Endothelial cell of umbilical vein (primary cell): ENCODE measurements around the gene SMIM21. TPM values are rescaled to one million over a fixed set of nuclear protein-coding genes. Genes with fewer than 3 reads are reported as not detected.
A peak's percentile ranks its signal among the peaks of the same experiment; 100 is the strongest.

Experiments used
- BruUV-seq: library from RNA; stranded (reverse); fragments of 400-500 nt; replicated peaks from 2 replicates; lab custom pipeline; 2021; lab: Mats Ljungman, UMichigan
- CTCF ChIA-PET: fragments of 300-600, 350-600 bp; sonication (Branson Sonifier 250); formaldehyde crosslinking; loops from one replicate; lab custom pipeline; 2021; ENCODE audit warnings: antibody characterized with exemption, inconsistent platforms; lab: Charles Lee
- POLR2A ChIA-PET: fragments of 300-600, 350-600 bp; sonication (Branson Sonifier 250); formaldehyde crosslinking; loops from one replicate; lab custom pipeline; 2021; ENCODE audit warnings: antibody characterized with exemption, inconsistent platforms; lab: Charles Lee
- DNase-seq: peaks from one replicate; pipeline ENCODE4 v3.0.0-alpha.2; 2011; ENCODE audit warnings: low read depth, low spot score
- FAIRE-seq: peaks from 2 replicates; lab custom pipeline; 2011; peaks lifted over from hg19 to GRCh38; lab: Jason Lieb, UNC
- H2AFZ ChIP-seq: 2 replicates; pipeline ENCODE4 v1.6.0; 2012; ENCODE audit warnings: low read depth, low read length, control low read depth, inconsistent platforms
- H3K27ac ChIP-seq: 2 replicates; pipeline ENCODE4 v1.5.1; 2011; ENCODE audit warnings: low read depth, mild to moderate bottlenecking, control low read depth, low read length, moderate library complexity; ENCODE audit not compliant: insufficient read depth
- H3K27me3 ChIP-seq, 2 experiments: 2 replicates each; pipeline versions ENCODE4 v1.6.0 to v1.6.1; 2011; ENCODE audit warnings: low read length in 2 of 2, mixed read lengths in 1 of 2; ENCODE audit not compliant: control insufficient read depth in 2 of 2, insufficient read depth in 2 of 2
- H3K36me3 ChIP-seq, 2 experiments: 2 replicates in 1 of 2; 3 replicates in 1 of 2; pipeline ENCODE4 v1.5.1; 2011; ENCODE audit warnings: low read length in 2 of 2, mild to moderate bottlenecking in 1 of 2, moderate library complexity in 1 of 2; ENCODE audit not compliant: control insufficient read depth in 2 of 2, insufficient read depth in 2 of 2; ENCODE audit errors: extremely low read depth in 1 of 2
- H3K4me1 ChIP-seq: 3 replicates; pipeline ENCODE4 v1.5.1; 2011; ENCODE audit warnings: mild to moderate bottlenecking, low read length; ENCODE audit not compliant: control insufficient read depth, insufficient read depth; ENCODE audit errors: extremely low read depth
- H3K4me2 ChIP-seq: 2 replicates; pipeline ENCODE4 v1.6.1; 2011; ENCODE audit warnings: low read length, control low read depth, mixed read lengths; ENCODE audit not compliant: insufficient read depth
- H3K4me3 ChIP-seq, 3 experiments: fragments of 200-600 bp in 1 of 3; sonication (generic), shearing (Covaris generic) in 1 of 3; replicated peaks in 1 of 3; 2 replicates each; pipeline ENCODE4 v1.5.1; 2011 to 2016; ENCODE audit warnings: control low read depth in 3 of 3, low read length in 3 of 3, mild to moderate bottlenecking in 2 of 3, inconsistent platforms in 1 of 3, low read depth in 1 of 3, moderate library complexity in 1 of 3; ENCODE audit not compliant: insufficient read depth in 1 of 3
- H3K79me2 ChIP-seq: 2 replicates; pipeline ENCODE4 v1.6.0; 2012; ENCODE audit warnings: low read length, inconsistent platforms; ENCODE audit not compliant: control insufficient read depth, insufficient read depth
- H3K9ac ChIP-seq: replicated peaks from 2 replicates; pipeline ENCODE3; 2011; ENCODE audit warnings: low read length, control low read depth; ENCODE audit not compliant: insufficient read depth; ENCODE audit errors: extremely low read depth
- H3K9me1 ChIP-seq: replicated peaks from 3 replicates; pipeline ENCODE4 v1.6.0; 2011; ENCODE audit warnings: mild to moderate bottlenecking, low read length; ENCODE audit not compliant: control insufficient read depth, insufficient read depth; ENCODE audit errors: extremely low read depth
- H3K9me3 ChIP-seq: replicated peaks from 2 replicates; pipeline ENCODE4 v1.5.1; 2012; ENCODE audit warnings: low read length, inconsistent platforms; ENCODE audit not compliant: control insufficient read depth, insufficient read depth
- H4K20me1 ChIP-seq: replicated peaks from 2 replicates; pipeline ENCODE3; 2011; ENCODE audit warnings: mild to moderate bottlenecking, low read length; ENCODE audit not compliant: control insufficient read depth, insufficient read depth; ENCODE audit errors: extremely low read depth
- CTCF ChIP-seq, 2 donors: IDR thresholded peaks; 1 replicate in 1 of 2; 2 replicates in 1 of 2; pipeline ENCODE4 v1.5.1; 2011; ENCODE audit warnings: low read length in 2 of 2, mild to moderate bottlenecking in 2 of 2, moderate library complexity in 2 of 2, control low read depth in 1 of 2, inconsistent platforms in 1 of 2, low read depth in 1 of 2; ENCODE audit not compliant: insufficient read depth in 1 of 2; ENCODE audit errors: extremely low read depth in 1 of 2
- EZH2 ChIP-seq: IDR thresholded peaks from 2 replicates; pipeline ENCODE4 v1.6.1; 2012; ENCODE audit warnings: borderline replicate concordance, low read depth, mild to moderate bottlenecking, moderate library complexity, low read length, inconsistent platforms; ENCODE audit not compliant: severe bottlenecking
- FOS ChIP-seq: IDR thresholded peaks from 2 replicates; pipeline ENCODE4 v1.6.1; 2011; ENCODE audit warnings: mild to moderate bottlenecking, low read length, moderate library complexity, borderline replicate concordance; ENCODE audit not compliant: insufficient read depth
- GATA2 ChIP-seq: IDR thresholded peaks from 2 replicates; pipeline ENCODE4 v1.7.0; 2011; ENCODE audit warnings: low read depth, mild to moderate bottlenecking, moderate library complexity, mixed read lengths, low read length; ENCODE audit not compliant: insufficient read length, insufficient read depth
- JUN ChIP-seq: IDR thresholded peaks from 2 replicates; pipeline ENCODE4 v1.6.1; 2011; ENCODE audit warnings: borderline replicate concordance, low read depth; ENCODE audit not compliant: insufficient read length, insufficient read depth
- MAX ChIP-seq: IDR thresholded peaks from 2 replicates; pipeline ENCODE4 v1.6.1; 2011; ENCODE audit not compliant: insufficient read depth, insufficient read length
- MYC ChIP-seq: IDR thresholded peaks from one replicate; pipeline ENCODE4 v1.6.1; 2011; ENCODE audit warnings: mild to moderate bottlenecking, low read depth, low read length
- POLR2A ChIP-seq: IDR thresholded peaks from 2 replicates; pipeline ENCODE4 v1.6.1; 2012; ENCODE audit warnings: low read depth, mild to moderate bottlenecking, control low read depth, low read length
- POLR2AphosphoS5 ChIP-seq: IDR thresholded peaks from 2 replicates; pipeline ENCODE4 v1.6.1; 2012; ENCODE audit warnings: low read depth, mild to moderate bottlenecking, control low read depth, low read length, moderate library complexity; ENCODE audit not compliant: insufficient read depth
- dilution Hi-C: fragments of 300-500 bp; cut with MboI; formaldehyde crosslinking; loops from one replicate; pipeline ENCODE4 v1.15.0; 2019; ENCODE audit warnings: low sequenced_read_pairs; ENCODE audit not compliant: extremely low pct_ligation_motif_present
- intact Hi-C: fragments of 100-400 bp; cut with micrococcal nuclease; formaldehyde crosslinking; loops from one replicate; pipeline ENCODE4 v1.10.0; 2022
- polyA plus RNA-seq, 4 experiments: library from polyadenylated mRNA; depleted of rRNA in 3 of 4; stranded (reverse) in 3 of 4; unstranded in 1 of 4; fragments of >200 nt; gene quantifications; 2 replicates each; pipeline versions ENCODE4 v1.2.1 to v1.2.3, GENCODE V29; 2011 to 2012; ENCODE audit warnings: missing spikeins in 1 of 4
- total RNA-seq: library from RNA; stranded (reverse); gene quantifications from 2 replicates; pipeline ENCODE4 v1.2.3, GENCODE V29; 2021

Gene SMIM21
- total and polyA plus RNA-seq, 2 donors (not counting 3 experiments of a cell fraction or from before 2014, with no cell fraction given) = not detected

- ChIA-PET CTCF (no interaction called here), POLR2A (no interaction called here)
- FAIRE-seq (no peak), DNase-seq (no peak)
- Histone ChIP-seq H3K27ac (no peak overlapping the region), H3K36me3 (no peaks in the 10 kb centered on the region), H3K9me1 (no peaks in the 10 kb centered on the region), H3K9me3 (no peaks in the 10 kb centered on the region), H3K79me2 (no peaks in the 10 kb centered on the region), H4K20me1 (no peaks in the 10 kb centered on the region), H3K4me3 (peak overlapping the region in 2 of 3 experiments; percentile 13 to 56), H2AFZ (peak overlapping the region; percentile 62), H3K4me1 (peaks cover 3% of the 10 kb centered on the region), H3K27me3 (peaks cover 1 to 4% of the 10 kb centered on the region in 2 experiments), H3K4me2 (peak overlapping the region; percentile 85), H3K9ac (no peak overlapping the region)
- intact Hi-C loops (loop anchor here (5.0 kb wide), 1 partner anchor 249 kb away; the partner anchor contains the start of gene PTGR3), dilution Hi-C loops (no loop called here)
- no peak for TF ChIP-seq CTCF (IDR thresholded peaks at IDR 0.05; ENCODE audit: extremely low read depth in 1 of 2, insufficient read depth in 1 of 2, low read depth in 1 of 2, low read length in 2 of 2)
- no peak for TF ChIP-seq MAX
- no peak for TF ChIP-seq POLR2AphosphoS5
- TF ChIP-seq EZH2 = no peak
- TF ChIP-seq JUN = no peak
- TF ChIP-seq POLR2A = no peak
- TF ChIP-seq GATA2 = no peak
- no peak for TF ChIP-seq FOS
- TF ChIP-seq MYC = no peak
- no TSS peak for BruUV-seq
These were observed 28.7 kb upstream of the SMIM21 start for GRCh38 chr18:75456199-75456631.
